ENCODE data around the gene TBC1D10A. TPM values are rescaled to one million over a fixed set of nuclear protein-coding genes. Genes with fewer than 3 reads are reported as not detected.

TBC1D10A gene
- total RNA-seq, 1 experiment from 2014 or later: 8.4 TPM

DNA sequence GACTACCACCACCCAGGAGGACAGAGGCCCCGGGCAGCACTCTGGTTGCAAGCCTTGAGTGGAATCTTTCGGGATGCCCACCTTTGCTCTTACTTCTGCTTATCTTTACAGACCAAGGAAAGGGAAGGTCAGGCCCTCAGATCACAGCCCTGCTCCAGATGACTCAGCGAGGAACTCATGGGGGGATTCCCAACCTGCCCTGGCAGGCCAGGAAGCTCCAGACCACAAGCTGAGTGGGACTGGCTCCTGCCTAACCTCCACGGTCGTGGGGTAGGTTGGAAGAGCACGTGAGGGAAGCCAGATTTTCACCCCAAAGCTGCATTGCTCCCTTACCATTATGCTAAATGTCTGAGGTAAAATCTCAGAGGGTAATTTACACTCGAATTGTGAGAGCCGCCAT lies 11.8 kb downstream of the TBC1D10A start:
- Histone ChIP-seq H3K79me1 (ENCODE audit: insufficient read depth, low read depth, low read length, poor library complexity, severe bottlenecking) (no peaks in the 10 kb centered on the region), H3K27ac (ENCODE audit: insufficient read length, low read depth, low read length) (no peak overlapping the region), H3K9me3 (ENCODE audit: control insufficient read depth, low read depth, low read length) (no peaks in the 10 kb centered on the region), H3T11ph (ENCODE audit: low read length) (no peak overlapping the region), H2BK120ac (ENCODE audit: low read depth, low read length, poor library complexity, severe bottlenecking) (no peak overlapping the region), H2BK12ac (ENCODE audit: insufficient read length, low read depth, low read length) (no peak overlapping the region), H3K4ac (ENCODE audit: low read depth, low read length) (no peak overlapping the region), H3K23me2 (ENCODE audit: insufficient read length, low read depth, low read length, poor library complexity, severe bottlenecking) (peaks cover 2% of the 10 kb centered on the region), H2BK15ac (ENCODE audit: low read depth, low read length) (no peak overlapping the region), H3K4me2 (ENCODE audit: insufficient read depth, insufficient read length, low read length) (no peak overlapping the region), H3K27me3 (ENCODE audit: insufficient read depth, low read length) (no peaks in the 10 kb centered on the region), H4K91ac (ENCODE audit: insufficient read length, low read depth, low read length) (no peak overlapping the region), H2AFZ (ENCODE audit: low read length) (no peak overlapping the region), H2BK20ac (ENCODE audit: low read depth, low read length, poor library complexity, severe bottlenecking) (no peak overlapping the region), H2AK5ac (ENCODE audit: insufficient read length, low read length) (no peak overlapping the region), H4K5ac (ENCODE audit: insufficient read length, low read depth, low read length) (no peak overlapping the region), H3K56ac (ENCODE audit: insufficient read length, low read depth, low read length) (no peak overlapping the region), H3K79me2 (ENCODE audit: insufficient read depth, low read length) (no peaks in the 10 kb centered on the region), H4K20me1 (ENCODE audit: control insufficient read depth, insufficient read depth, insufficient read length) (no peaks in the 10 kb centered on the region), H3K4me1 (ENCODE audit: insufficient read depth, low read length) (no peaks in the 10 kb centered on the region; the same call in 1 of the 2 replicates), H3K9ac (ENCODE audit: extremely low read depth, insufficient read length, low read length) (no peak overlapping the region), H2BK5ac (ENCODE audit: insufficient read length, low read length) (no peak overlapping the region), H3K14ac (ENCODE audit: insufficient read depth, low read length) (no peak overlapping the region), H3K18ac (ENCODE audit: insufficient read length, low read depth, low read length) (no peak overlapping the region), H3K23ac (ENCODE audit: insufficient read length, low read depth, low read length) (no peak overlapping the region), H4K8ac (replicated peaks; ENCODE audit: insufficient read length, low read depth, low read length) (no peak overlapping the region)
- peaks cover 11 to 15% of the 10 kb centered on the region in 2 experiments for H3K4me1 Mint-ChIP-seq
- DNase-seq: no peak
- TF ChIP-seq, protein P1, sequence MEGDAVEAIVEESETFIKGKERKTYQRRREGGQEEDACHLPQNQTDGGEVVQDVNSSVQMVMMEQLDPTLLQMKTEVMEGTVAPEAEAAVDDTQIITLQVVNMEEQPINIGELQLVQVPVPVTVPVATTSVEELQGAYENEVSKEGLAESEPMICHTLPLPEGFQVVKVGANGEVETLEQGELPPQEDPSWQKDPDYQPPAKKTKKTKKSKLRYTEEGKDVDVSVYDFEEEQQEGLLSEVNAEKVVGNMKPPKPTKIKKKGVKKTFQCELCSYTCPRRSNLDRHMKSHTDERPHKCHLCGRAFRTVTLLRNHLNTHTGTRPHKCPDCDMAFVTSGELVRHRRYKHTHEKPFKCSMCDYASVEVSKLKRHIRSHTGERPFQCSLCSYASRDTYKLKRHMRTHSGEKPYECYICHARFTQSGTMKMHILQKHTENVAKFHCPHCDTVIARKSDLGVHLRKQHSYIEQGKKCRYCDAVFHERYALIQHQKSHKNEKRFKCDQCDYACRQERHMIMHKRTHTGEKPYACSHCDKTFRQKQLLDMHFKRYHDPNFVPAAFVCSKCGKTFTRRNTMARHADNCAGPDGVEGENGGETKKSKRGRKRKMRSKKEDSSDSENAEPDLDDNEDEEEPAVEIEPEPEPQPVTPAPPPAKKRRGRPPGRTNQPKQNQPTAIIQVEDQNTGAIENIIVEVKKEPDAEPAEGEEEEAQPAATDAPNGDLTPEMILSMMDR (conservative IDR thresholded peaks at IDR 0.05): no peak
- no peak overlapping the region for H3K4me3 Mint-ChIP-seq
- H3K27ac Mint-ChIP-seq: no peak overlapping the region; a peak in 1 of 7 replicates
- H3K36me3 Mint-ChIP-seq (ENCODE audit: insufficient read depth in 1 of 3, low read depth in 3 of 3): no peaks in the 10 kb centered on the region
- H3K9me3 Mint-ChIP-seq: no peaks in the 10 kb centered on the region; a peak in 1 of 5 replicates
- H3K27me3 Mint-ChIP-seq (ENCODE audit: low read depth): no peaks in the 10 kb centered on the region
- no CpG with 5 or more reads among the region's 8 CpGs for WGBS (ENCODE audit: extremely low coverage, insufficient read length, low lambda C conversion rate)

All from H9 (cell line).